ENCODE measurements around the gene ACAT1. TPM values are rescaled to one million over a fixed set of nuclear protein-coding genes. Genes with fewer than 3 reads are reported as not detected.

Gene ACAT1
- total and polyA plus RNA-seq, 10 of the 15 experiments (the other 5 are each of a cell fraction or from before 2014, with no cell fraction given): 57.1 to 139 (median 91.2) TPM

DNA sequence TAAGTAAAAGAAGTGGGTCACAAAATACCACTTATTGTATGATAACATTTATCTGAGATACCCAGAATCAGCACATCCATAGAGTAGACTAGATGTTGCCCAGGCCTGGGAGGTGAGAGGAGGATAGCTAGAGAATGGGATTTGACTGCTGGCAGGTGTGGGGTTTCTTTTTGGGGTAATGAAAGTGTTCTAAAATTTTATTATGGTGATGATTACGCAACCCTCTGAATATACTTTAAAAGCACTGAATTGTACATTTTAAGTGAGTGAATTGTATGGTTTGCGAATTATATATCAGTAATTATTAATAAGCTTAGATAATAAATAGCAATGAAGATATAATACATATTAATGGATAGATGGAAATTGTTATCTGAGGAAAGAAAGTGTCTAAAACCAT lies 35.7 kb upstream of the ACAT1 start:
- Histone ChIP-seq H3K36me3 (ENCODE audit: control insufficient read depth in 2 of 2, insufficient read depth in 2 of 2, low read length in 1 of 2) (peaks cover 4 to 7% of the 10 kb centered on the region in 2 experiments; a peak in 3 of 4 replicates), H3K9ac (ENCODE audit: control insufficient read depth, insufficient read depth, low read length) (no peak overlapping the region), H2AFZ (ENCODE audit: control insufficient read depth, low read depth, low read length) (no peak overlapping the region), H3K27me3 (replicated peaks in 1 of 2; ENCODE audit: control insufficient read depth in 2 of 2, insufficient read depth in 2 of 2, low read length in 1 of 2) (no peaks in the 10 kb centered on the region), H3K79me2 (ENCODE audit: control insufficient read depth, insufficient read depth, low read length) (no peaks in the 10 kb centered on the region), H3K27ac (ENCODE audit: control insufficient read depth, insufficient read depth) (no peak overlapping the region), H3K9me3 (replicated peaks; ENCODE audit: control insufficient read depth, insufficient read depth, low read length) (no peaks in the 10 kb centered on the region), H3K4me2 (ENCODE audit: control insufficient read depth, insufficient read depth) (no peak overlapping the region), H4K20me1 (ENCODE audit: control insufficient read depth, insufficient read depth) (no peaks in the 10 kb centered on the region), H3K4me1 (ENCODE audit: control insufficient read depth, insufficient read depth, low read length) (no peaks in the 10 kb centered on the region), H3K4me3 (no peak overlapping the region)
- RAD21 ChIA-PET (ENCODE audit: unreplicated experiment): no interaction called here
- WGBS (ENCODE audit: insufficient coverage, insufficient replicate concordance, low lambda C conversion rate, missing lambda C conversion rate): 97% methylated on average over 2 of the region's 2 CpGs
- TF ChIP-seq BRCA1 (IDR thresholded peaks at IDR 0.05; ENCODE audit: low read depth, low read length) (no peak), LARP7 (IDR thresholded peaks at IDR 0.05) (no peak), MYB (IDR thresholded peaks at IDR 0.05; ENCODE audit: borderline replicate concordance, low read depth, low read length) (no peak), HCFC1 (IDR thresholded peaks at IDR 0.05; ENCODE audit: low read length) (no peak), SIX5 (IDR thresholded peaks at IDR 0.05; ENCODE audit: low read depth, low read length, severe bottlenecking) (no peak), ZSCAN29 (IDR thresholded peaks at IDR 0.05) (no peak), MYC (IDR thresholded peaks at IDR 0.05; ENCODE audit: insufficient read depth, insufficient read length, insufficient replicate concordance, low read length, severe bottlenecking) (no peak), BHLHE40 (IDR thresholded peaks at IDR 0.05; ENCODE audit: borderline replicate concordance in 1 of 2, low read depth in 2 of 2, low read length in 1 of 2) (no peak), EGR1 (IDR thresholded peaks at IDR 0.05; ENCODE audit: borderline replicate concordance in 1 of 2, low read depth in 2 of 2, low read length in 2 of 2) (no peak)
- TF ChIP-seq, protein P1, sequence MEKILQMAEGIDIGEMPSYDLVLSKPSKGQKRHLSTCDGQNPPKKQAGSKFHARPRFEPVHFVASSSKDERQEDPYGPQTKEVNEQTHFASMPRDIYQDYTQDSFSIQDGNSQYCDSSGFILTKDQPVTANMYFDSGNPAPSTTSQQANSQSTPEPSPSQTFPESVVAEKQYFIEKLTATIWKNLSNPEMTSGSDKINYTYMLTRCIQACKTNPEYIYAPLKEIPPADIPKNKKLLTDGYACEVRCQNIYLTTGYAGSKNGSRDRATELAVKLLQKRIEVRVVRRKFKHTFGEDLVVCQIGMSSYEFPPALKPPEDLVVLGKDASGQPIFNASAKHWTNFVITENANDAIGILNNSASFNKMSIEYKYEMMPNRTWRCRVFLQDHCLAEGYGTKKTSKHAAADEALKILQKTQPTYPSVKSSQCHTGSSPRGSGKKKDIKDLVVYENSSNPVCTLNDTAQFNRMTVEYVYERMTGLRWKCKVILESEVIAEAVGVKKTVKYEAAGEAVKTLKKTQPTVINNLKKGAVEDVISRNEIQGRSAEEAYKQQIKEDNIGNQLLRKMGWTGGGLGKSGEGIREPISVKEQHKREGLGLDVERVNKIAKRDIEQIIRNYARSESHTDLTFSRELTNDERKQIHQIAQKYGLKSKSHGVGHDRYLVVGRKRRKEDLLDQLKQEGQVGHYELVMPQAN (conservative IDR thresholded peaks at IDR 0.05): no peak
- TF ChIP-seq, protein P2, sequence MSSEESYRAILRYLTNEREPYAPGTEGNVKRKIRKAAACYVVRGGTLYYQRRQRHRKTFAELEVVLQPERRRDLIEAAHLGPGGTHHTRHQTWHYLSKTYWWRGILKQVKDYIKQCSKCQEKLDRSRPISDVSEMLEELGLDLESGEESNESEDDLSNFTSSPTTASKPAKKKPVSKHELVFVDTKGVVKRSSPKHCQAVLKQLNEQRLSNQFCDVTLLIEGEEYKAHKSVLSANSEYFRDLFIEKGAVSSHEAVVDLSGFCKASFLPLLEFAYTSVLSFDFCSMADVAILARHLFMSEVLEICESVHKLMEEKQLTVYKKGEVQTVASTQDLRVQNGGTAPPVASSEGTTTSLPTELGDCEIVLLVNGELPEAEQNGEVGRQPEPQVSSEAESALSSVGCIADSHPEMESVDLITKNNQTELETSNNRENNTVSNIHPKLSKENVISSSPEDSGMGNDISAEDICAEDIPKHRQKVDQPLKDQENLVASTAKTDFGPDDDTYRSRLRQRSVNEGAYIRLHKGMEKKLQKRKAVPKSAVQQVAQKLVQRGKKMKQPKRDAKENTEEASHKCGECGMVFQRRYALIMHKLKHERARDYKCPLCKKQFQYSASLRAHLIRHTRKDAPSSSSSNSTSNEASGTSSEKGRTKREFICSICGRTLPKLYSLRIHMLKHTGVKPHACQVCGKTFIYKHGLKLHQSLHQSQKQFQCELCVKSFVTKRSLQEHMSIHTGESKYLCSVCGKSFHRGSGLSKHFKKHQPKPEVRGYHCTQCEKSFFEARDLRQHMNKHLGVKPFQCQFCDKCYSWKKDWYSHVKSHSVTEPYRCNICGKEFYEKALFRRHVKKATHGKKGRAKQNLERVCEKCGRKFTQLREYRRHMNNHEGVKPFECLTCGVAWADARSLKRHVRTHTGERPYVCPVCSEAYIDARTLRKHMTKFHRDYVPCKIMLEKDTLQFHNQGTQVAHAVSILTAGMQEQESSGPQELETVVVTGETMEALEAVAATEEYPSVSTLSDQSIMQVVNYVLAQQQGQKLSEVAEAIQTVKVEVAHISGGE (CRISPR knock-in tag; IDR thresholded peaks at IDR 0.05): no peak
- TF ChIP-seq, protein P3, sequence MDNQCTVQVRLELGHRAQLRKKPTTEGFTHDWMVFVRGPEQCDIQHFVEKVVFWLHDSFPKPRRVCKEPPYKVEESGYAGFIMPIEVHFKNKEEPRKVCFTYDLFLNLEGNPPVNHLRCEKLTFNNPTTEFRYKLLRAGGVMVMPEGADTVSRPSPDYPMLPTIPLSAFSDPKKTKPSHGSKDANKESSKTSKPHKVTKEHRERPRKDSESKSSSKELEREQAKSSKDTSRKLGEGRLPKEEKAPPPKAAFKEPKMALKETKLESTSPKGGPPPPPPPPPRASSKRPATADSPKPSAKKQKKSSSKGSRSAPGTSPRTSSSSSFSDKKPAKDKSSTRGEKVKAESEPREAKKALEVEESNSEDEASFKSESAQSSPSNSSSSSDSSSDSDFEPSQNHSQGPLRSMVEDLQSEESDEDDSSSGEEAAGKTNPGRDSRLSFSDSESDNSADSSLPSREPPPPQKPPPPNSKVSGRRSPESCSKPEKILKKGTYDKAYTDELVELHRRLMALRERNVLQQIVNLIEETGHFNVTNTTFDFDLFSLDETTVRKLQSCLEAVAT (IDR thresholded peaks at IDR 0.05): no peak
- TF ChIP-seq, protein P4, sequence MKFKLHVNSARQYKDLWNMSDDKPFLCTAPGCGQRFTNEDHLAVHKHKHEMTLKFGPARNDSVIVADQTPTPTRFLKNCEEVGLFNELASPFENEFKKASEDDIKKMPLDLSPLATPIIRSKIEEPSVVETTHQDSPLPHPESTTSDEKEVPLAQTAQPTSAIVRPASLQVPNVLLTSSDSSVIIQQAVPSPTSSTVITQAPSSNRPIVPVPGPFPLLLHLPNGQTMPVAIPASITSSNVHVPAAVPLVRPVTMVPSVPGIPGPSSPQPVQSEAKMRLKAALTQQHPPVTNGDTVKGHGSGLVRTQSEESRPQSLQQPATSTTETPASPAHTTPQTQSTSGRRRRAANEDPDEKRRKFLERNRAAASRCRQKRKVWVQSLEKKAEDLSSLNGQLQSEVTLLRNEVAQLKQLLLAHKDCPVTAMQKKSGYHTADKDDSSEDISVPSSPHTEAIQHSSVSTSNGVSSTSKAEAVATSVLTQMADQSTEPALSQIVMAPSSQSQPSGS (IDR thresholded peaks at IDR 0.05; ENCODE audit: low read length): no peak
- intact Hi-C loops (cut with micrococcal nuclease; ENCODE audit: unreplicated experiment) (no loop called here), in situ Hi-C loops (cut with MboI) (no loop called here)
- no peak for DNase-seq (ENCODE audit: low read depth, low spot score)
- no peak for FAIRE-seq
- BruUV-seq (replicated peaks): no TSS peak
- CTCF ChIA-PET: interaction anchor here (1.1 to 2.1 kb wide), 3 partner anchors 14 to 83 kb away, joined by 3 to 6 read pairs (median 3); no protein-coding TSS in a partner anchor
- POLR2A ChIA-PET: no interaction called here
- SMC1A ChIA-PET (ENCODE audit: uncharacterized antibody, unreplicated experiment): no interaction called here
- ATAC-seq: no peak
